Fibroblast of skin of scalp (primary cell): ENCODE results near the gene DOLPP1.

Experiments used
- DNase-seq: peaks from one replicate; pipeline ENCODE4 v3.0.0-alpha.2; 2013

Gene DOLPP1

GRCh38 chr9:129139233-129139992, 58.5 kb downstream of the DOLPP1 start:
- peak; percentile 92 for DNase-seq

- DNase-seq = peak; percentile 100
Observed at GRCh38 chr9:129139993-129140396, 59.1 kb downstream of the DOLPP1 start.
